K562 (cell line): ENCODE results near the gene ANO1. TPM values are rescaled to one million over a fixed set of nuclear protein-coding genes. Genes with fewer than 3 reads are reported as not detected.

ENCODE experiments used
- ATAC-seq: fragments of 200-7000 bp; cut with Tn5 transposase; 3 replicates; pipeline ENCODE4 v1.9.1; 2020; ENCODE audit warnings: moderate library complexity
- BruUV-seq: library from RNA; stranded (reverse); fragments of 400-500 nt; replicated peaks from 2 replicates; lab custom pipeline; 2021; lab: Mats Ljungman, UMichigan
- CTCF ChIA-PET: fragments of 300-600 bp; formaldehyde crosslinking; extraction: SDS; loops from one replicate; lab custom pipeline; 2021; ENCODE audit warnings: low intra/inter-chr PET ratio; lab: Yijun Ruan, JAX
- POLR2A ChIA-PET: fragments of 300-600, 350-650 bp; sonication (Branson Sonifier 250); formaldehyde crosslinking; extraction: SDS; loops from one replicate; lab custom pipeline; 2021; ENCODE audit warnings: antibody characterized with exemption, inconsistent platforms; lab: Yijun Ruan, JAX
- DNase-seq, 4 experiments: peaks; one replicate each; pipeline versions ENCODE4 v3.0.0 to v3.0.0-alpha.2; 2011 to 2018; ENCODE audit warnings: low spot score in 3 of 4, mixed read lengths in 3 of 4; ENCODE audit errors: extremely low read depth in 1 of 4
- FAIRE-seq: peaks from 2 replicates; lab custom pipeline; 2011; peaks lifted over from hg19 to GRCh38; lab: Jason Lieb, UNC
- H2AFZ ChIP-seq: 2 replicates; pipeline ENCODE4 v1.6.0; 2011; ENCODE audit warnings: low read depth, low read length, control low read depth, inconsistent platforms
- H3K27ac ChIP-seq: fragments of 200-600 bp; 3 replicates; pipeline ENCODE4 v1.8.0; 2011; ENCODE audit warnings: low read depth, mild to moderate bottlenecking, control low read depth, inconsistent platforms, low read length, moderate library complexity, mixed read lengths; ENCODE audit errors: extremely low read depth
- H3K27me3 ChIP-seq, 2 experiments: fragments of 300-600 bp in 1 of 2; 2 replicates in 1 of 2; 3 replicates in 1 of 2; pipeline versions ENCODE4 v1.6.0 to v1.8.0; 2011; ENCODE audit warnings: inconsistent platforms in 2 of 2, low read length in 2 of 2, mild to moderate bottlenecking in 1 of 2, mixed read lengths in 1 of 2, moderate library complexity in 1 of 2; ENCODE audit not compliant: control insufficient read depth in 2 of 2, insufficient read depth in 2 of 2
- H3K36me3 ChIP-seq: fragments of 300-600 bp; 3 replicates; pipeline ENCODE4 v1.8.0; 2011; ENCODE audit warnings: mild to moderate bottlenecking, low read length, inconsistent platforms; ENCODE audit not compliant: control insufficient read depth, insufficient read depth
- H3K4me1 ChIP-seq, 2 experiments: fragments of 200-600 bp in 1 of 2; replicated peaks in 1 of 2; 2 replicates in 1 of 2; 3 replicates in 1 of 2; pipeline versions ENCODE4 v1.5.1 to v1.8.0; 2011; ENCODE audit warnings: inconsistent platforms in 2 of 2, low read length in 2 of 2, mild to moderate bottlenecking in 1 of 2, mixed read lengths in 1 of 2, moderate library complexity in 1 of 2; ENCODE audit not compliant: control insufficient read depth in 2 of 2, insufficient read depth in 2 of 2
- H3K4me2 ChIP-seq: 2 replicates; pipeline ENCODE4 v1.6.1; 2011; ENCODE audit warnings: low read length, control low read depth, inconsistent platforms, mixed read lengths; ENCODE audit not compliant: insufficient read depth
- H3K4me3 ChIP-seq: fragments of 200-600 bp; sonication (generic), shearing (Covaris generic); 2 replicates; pipeline ENCODE4 v1.5.1; 2016; ENCODE audit warnings: control low read depth, inconsistent platforms
- H3K79me2 ChIP-seq: fragments of 200-600 bp; 3 replicates; pipeline ENCODE4 v1.8.0; 2011; ENCODE audit warnings: low read length, inconsistent platforms; ENCODE audit not compliant: control insufficient read depth, insufficient read depth
- H3K9ac ChIP-seq, 2 experiments: 2 replicates each; pipeline versions ENCODE4 v1.6.0 to v1.6.1; 2011; ENCODE audit warnings: low read depth in 2 of 2, low read length in 2 of 2, control low read depth in 1 of 2, inconsistent platforms in 1 of 2, mild to moderate bottlenecking in 1 of 2, mixed read lengths in 1 of 2; ENCODE audit not compliant: insufficient read depth in 1 of 2
- H3K9me1 ChIP-seq: one replicate; pipeline ENCODE4 v1.6.0; 2011; ENCODE audit warnings: inconsistent platforms, mild to moderate bottlenecking, low read length, moderate library complexity; ENCODE audit not compliant: control insufficient read depth, insufficient read depth
- H3K9me3 ChIP-seq: replicated peaks from 2 replicates; pipeline ENCODE4 v1.5.1; 2011; ENCODE audit warnings: low read depth, low read length, inconsistent platforms; ENCODE audit not compliant: control insufficient read depth, insufficient read depth
- H4K20me1 ChIP-seq: replicated peaks from 2 replicates; pipeline ENCODE4 v1.6.1; 2011; ENCODE audit warnings: low read length, inconsistent platforms, mixed read lengths; ENCODE audit not compliant: control insufficient read depth, insufficient read depth
- CBX5 ChIP-seq: IDR thresholded peaks from 2 replicates; pipeline ENCODE4 v1.6.1; 2014; ENCODE audit warnings: low read depth, borderline replicate concordance
- NCOA1 ChIP-seq: fragments of 450-650 bp; IDR thresholded peaks from 2 replicates; pipeline ENCODE4 v1.6.1; 2016; ENCODE audit warnings: low read depth
- USF1 ChIP-seq: sonication (generic); formaldehyde crosslinking; IDR thresholded peaks from 2 replicates; pipeline ENCODE4 v1.9.0; 2022; ENCODE audit warnings: mild to moderate bottlenecking, missing genetic modification reagents
- ZBTB1 ChIP-seq: sonication (generic); formaldehyde crosslinking; IDR thresholded peaks from 2 replicates; pipeline ENCODE4 v1.8.1; 2023; ENCODE audit warnings: missing genetic modification reagents, low read depth, mild to moderate bottlenecking, borderline replicate concordance
- WGBS: fragments of 100-300 bp; shearing (Covaris generic); methylation state at CpG from one replicate; pipeline ENCODE4 v1.1.6; 2016; ENCODE audit warnings: low coverage, mixed read lengths; ENCODE audit not compliant: insufficient coverage; ENCODE audit errors: missing lambda C conversion rate; 5-methylcytosine and 5-hydroxymethylcytosine counted together
- in situ Hi-C: fragments of 300-500 bp; cut with MboI; formaldehyde crosslinking; loops from 4 replicates; pipeline ENCODE4 v1.15.0; 2018; ENCODE audit warnings: inconsistent platforms, mixed read lengths
- intact Hi-C: fragments of 100-400 bp; cut with micrococcal nuclease; formaldehyde crosslinking; loops from 2 replicates; pipeline ENCODE4 v1.14.2; 2022
- polyA plus RNA-seq, 8 experiments: library from polyadenylated mRNA; depleted of rRNA in 4 of 8; stranded (reverse) in 5 of 8; unstranded in 3 of 8; fragments of >200 nt; fragmentation: Nextera tagmentation in 2 of 8; fragmentation: Illumina TruSeq in 1 of 8; extraction: Ambion mirVana in 2 of 8; extraction: Trizol in 1 of 8; gene quantifications; 2 replicates each; pipeline versions ENCODE4 v1.2.1 to v1.2.3, GENCODE V29; 2011 to 2014; ENCODE audit warnings: inconsistent platforms in 1 of 8, missing spikeins in 1 of 8
- total RNA-seq, 7 experiments: library from RNA; depleted of rRNA in 6 of 7; stranded (reverse); fragments of >200 nt in 6 of 7; fragmentation: Illumina TruSeq in 2 of 7; extraction: Trizol in 2 of 7; gene quantifications; 2 replicates each; pipeline versions ENCODE4 v1.2.1 to v1.2.3, GENCODE V29; 2011 to 2021; ENCODE audit warnings: low replicate concordance in 1 of 7
- TF ChIP-seq, protein P1 (sequence below): sonication (generic); formaldehyde crosslinking; IDR thresholded peaks from 2 replicates; pipeline ENCODE4 v1.8.0; 2023; ENCODE audit warnings: mild to moderate bottlenecking, missing genetic modification reagents

Gene ANO1
- total and polyA plus RNA-seq, 9 of the 15 experiments (the other 6 are each of a cell fraction or from before 2014, with no cell fraction given) = not detected

DNA sequence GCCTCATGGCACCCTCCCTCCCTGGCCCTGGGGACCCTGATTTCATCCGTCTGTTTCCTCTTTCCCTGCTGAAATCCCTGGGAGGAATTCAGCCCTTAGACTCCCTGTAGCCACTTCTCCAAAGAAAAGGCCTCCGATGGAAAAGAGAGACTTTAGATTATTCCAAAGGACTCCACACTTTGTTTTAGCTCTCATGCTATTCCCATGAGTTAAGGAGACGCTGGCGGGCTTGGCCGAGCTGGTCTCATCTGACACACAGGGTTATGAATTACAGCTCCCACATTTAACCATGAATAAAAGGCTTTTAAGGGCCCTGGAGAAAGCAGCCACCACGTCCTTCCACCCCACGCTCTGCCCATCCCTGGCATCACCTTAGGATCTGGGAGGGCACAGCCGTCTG lies 57.0 kb downstream of the ANO1 start:
- POLR2A ChIA-PET = interaction anchor here (0.6 kb wide), 1 partner anchor 65 kb away, joined by 3 read pairs; no protein-coding TSS in a partner anchor
- no TSS peak for BruUV-seq
- intact Hi-C loops = no loop called here
- Histone ChIP-seq H3K4me2 (no peak overlapping the region), H3K9ac (no peak overlapping the region), H3K9me3 (no peaks in the 10 kb centered on the region), H3K79me2 (no peaks in the 10 kb centered on the region), H3K27ac (no peak overlapping the region), H3K4me1 (peaks cover 0 to 6% of the 10 kb centered on the region in 2 experiments; a peak in 2 of 5 replicates), H3K27me3 (peaks cover 66 to 93% of the 10 kb centered on the region in 2 experiments), H3K9me1 (no peaks in the 10 kb centered on the region), H4K20me1 (peaks cover 14% of the 10 kb centered on the region; the same call in 1 of the 2 replicates), H3K36me3 (no peaks in the 10 kb centered on the region), H3K4me3 (no peak overlapping the region), H2AFZ (no peak overlapping the region)
- DNase-seq = no peak
- WGBS = 0% methylated on average over 8 of the region's 8 CpGs
- ATAC-seq = no peak
- in situ Hi-C loops = no loop called here
- FAIRE-seq = no peak
- CTCF ChIA-PET = no interaction called here
- TF ChIP-seq USF1 (CRISPR knock-in tag) = no peak
- no peak for TF ChIP-seq CBX5
- TF ChIP-seq ZBTB1 (CRISPR knock-in tag) = no peak
- TF ChIP-seq, protein P1, sequence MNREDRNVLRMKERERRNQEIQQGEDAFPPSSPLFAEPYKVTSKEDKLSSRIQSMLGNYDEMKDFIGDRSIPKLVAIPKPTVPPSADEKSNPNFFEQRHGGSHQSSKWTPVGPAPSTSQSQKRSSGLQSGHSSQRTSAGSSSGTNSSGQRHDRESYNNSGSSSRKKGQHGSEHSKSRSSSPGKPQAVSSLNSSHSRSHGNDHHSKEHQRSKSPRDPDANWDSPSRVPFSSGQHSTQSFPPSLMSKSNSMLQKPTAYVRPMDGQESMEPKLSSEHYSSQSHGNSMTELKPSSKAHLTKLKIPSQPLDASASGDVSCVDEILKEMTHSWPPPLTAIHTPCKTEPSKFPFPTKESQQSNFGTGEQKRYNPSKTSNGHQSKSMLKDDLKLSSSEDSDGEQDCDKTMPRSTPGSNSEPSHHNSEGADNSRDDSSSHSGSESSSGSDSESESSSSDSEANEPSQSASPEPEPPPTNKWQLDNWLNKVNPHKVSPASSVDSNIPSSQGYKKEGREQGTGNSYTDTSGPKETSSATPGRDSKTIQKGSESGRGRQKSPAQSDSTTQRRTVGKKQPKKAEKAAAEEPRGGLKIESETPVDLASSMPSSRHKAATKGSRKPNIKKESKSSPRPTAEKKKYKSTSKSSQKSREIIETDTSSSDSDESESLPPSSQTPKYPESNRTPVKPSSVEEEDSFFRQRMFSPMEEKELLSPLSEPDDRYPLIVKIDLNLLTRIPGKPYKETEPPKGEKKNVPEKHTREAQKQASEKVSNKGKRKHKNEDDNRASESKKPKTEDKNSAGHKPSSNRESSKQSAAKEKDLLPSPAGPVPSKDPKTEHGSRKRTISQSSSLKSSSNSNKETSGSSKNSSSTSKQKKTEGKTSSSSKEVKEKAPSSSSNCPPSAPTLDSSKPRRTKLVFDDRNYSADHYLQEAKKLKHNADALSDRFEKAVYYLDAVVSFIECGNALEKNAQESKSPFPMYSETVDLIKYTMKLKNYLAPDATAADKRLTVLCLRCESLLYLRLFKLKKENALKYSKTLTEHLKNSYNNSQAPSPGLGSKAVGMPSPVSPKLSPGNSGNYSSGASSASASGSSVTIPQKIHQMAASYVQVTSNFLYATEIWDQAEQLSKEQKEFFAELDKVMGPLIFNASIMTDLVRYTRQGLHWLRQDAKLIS = no peak
- no peak for TF ChIP-seq NCOA1
